OCI-LY1 (cell line): Measurements from ENCODE around the gene A4GNT.

Experiments
- H2AFZ ChIP-seq: fragments of 200-600 bp; sonication (generic), shearing (Covaris generic); 2 replicates; pipeline ENCODE4 v1.6.0; 2014; ENCODE audit warnings: antibody characterized with exemption, mild to moderate bottlenecking, low read length
- H3F3A ChIP-seq: fragments of 200-600 bp; sonication (generic), shearing (Covaris generic); 2 replicates; pipeline ENCODE4 v1.6.0; 2014; ENCODE audit warnings: mild to moderate bottlenecking, antibody characterized with exemption, low read length, moderate library complexity; ENCODE audit not compliant: insufficient read depth
- H3K27ac ChIP-seq: fragments of 200-600 bp; sonication (generic); 2 replicates; pipeline ENCODE4 v1.5.1; 2014; ENCODE audit warnings: low read length, mixed run types, mild to moderate bottlenecking, low read depth; ENCODE audit not compliant: poor library complexity, severe bottlenecking
- H3K27me3 ChIP-seq: fragments of 200-600 bp; sonication (generic); 2 replicates; pipeline ENCODE4 v1.6.0; 2014; ENCODE audit warnings: antibody characterized with exemption, mild to moderate bottlenecking, low read length, moderate library complexity; ENCODE audit not compliant: insufficient read depth
- H3K36me3 ChIP-seq: fragments of 200-600 bp; sonication (generic); 2 replicates; pipeline ENCODE4 v1.6.1; 2014; ENCODE audit warnings: mild to moderate bottlenecking, antibody characterized with exemption, low read length, moderate library complexity, mixed read lengths; ENCODE audit not compliant: insufficient read depth
- H3K4me1 ChIP-seq: fragments of 200-600 bp; sonication (generic); 2 replicates; pipeline ENCODE4 v1.5.1; 2014; ENCODE audit warnings: mild to moderate bottlenecking, low read length, moderate library complexity; ENCODE audit not compliant: insufficient read depth, severe bottlenecking
- H3K4me2 ChIP-seq: fragments of 200-600 bp; sonication (generic), shearing (Covaris generic); 2 replicates; pipeline ENCODE4 v1.6.1; 2014; ENCODE audit warnings: low read length
- H3K4me3 ChIP-seq: fragments of 200-600 bp; sonication (generic); 2 replicates; pipeline ENCODE4 v1.5.1; 2014; ENCODE audit warnings: low read length, low read depth, mild to moderate bottlenecking, mixed read lengths; ENCODE audit not compliant: poor library complexity, severe bottlenecking
- H3K79me2 ChIP-seq: fragments of 200-600 bp; shearing (Covaris generic); 2 replicates; pipeline ENCODE4 v1.6.1; 2016; ENCODE audit warnings: mixed run types, low read length, mixed read lengths; ENCODE audit not compliant: insufficient read depth
- H3K9ac ChIP-seq: fragments of 200-600 bp; sonication (generic), shearing (Covaris generic); 2 replicates; pipeline ENCODE4 v1.6.1; 2014; ENCODE audit warnings: mild to moderate bottlenecking, low read length, mixed read lengths
- H3K9me2 ChIP-seq: fragments of 200-600 bp; sonication (generic), shearing (Covaris generic); 2 replicates; pipeline ENCODE4 v1.6.1; 2014; ENCODE audit warnings: low read depth, mild to moderate bottlenecking, low read length, mixed read lengths
- H3K9me3 ChIP-seq: fragments of 200-600 bp; shearing (Covaris generic); 2 replicates; pipeline ENCODE4 v1.6.1; 2014; ENCODE audit warnings: low read length, mixed read lengths
- H4K20me1 ChIP-seq: fragments of 200-600 bp; sonication (generic), shearing (Covaris generic); 2 replicates; pipeline ENCODE4 v1.6.0; 2016; ENCODE audit warnings: mild to moderate bottlenecking, low read length; ENCODE audit not compliant: insufficient read depth
- CTCF ChIP-seq: fragments of 200-600 bp; sonication (generic), shearing (Covaris generic); IDR thresholded peaks from 2 replicates; pipeline ENCODE4 v1.5.1; 2017; ENCODE audit warnings: mild to moderate bottlenecking, antibody characterized with exemption, low read length, moderate library complexity, mixed read lengths
- EZH2 ChIP-seq: fragments of 200-600 bp; sonication (generic), shearing (Covaris generic); IDR thresholded peaks from 2 replicates; pipeline ENCODE4 v1.8.0; 2017; ENCODE audit warnings: borderline replicate concordance, mixed run types, mild to moderate bottlenecking, antibody characterized with exemption, low read length, moderate library complexity, mixed read lengths

A4GNT gene

GRCh38 chr3:138132239-138132638 lies at the start of gene A4GNT:
Gene A4GNT (minus strand): TSS chr3:138132390. CDS start chr3:138131256, 1,134 bp downstream.
- TF ChIP-seq CTCF (no peak), EZH2 (no peak)
- Histone ChIP-seq H3K36me3 (no peaks in the 10 kb centered on the region), H3K4me1 (no peaks in the 10 kb centered on the region), H3K4me2 (no peak within 1 kb of the TSS), H3F3A (no peaks in the 10 kb centered on the region), H3K27me3 (no peaks in the 10 kb centered on the region), H2AFZ (no peak within 1 kb of the TSS), H3K4me3 (no peak within 1 kb of the TSS), H4K20me1 (no peaks in the 10 kb centered on the region), H3K79me2 (no peaks in the 10 kb centered on the region), H3K27ac (no peak within 1 kb of the TSS), H3K9me2 (no peaks in the 10 kb centered on the region), H3K9me3 (no peaks in the 10 kb centered on the region), H3K9ac (no peak within 1 kb of the TSS)

GRCh38 chr3:138180375-138181029 lies 48.3 kb upstream of the A4GNT start:
- Histone ChIP-seq H4K20me1 (no peaks in the 10 kb centered on the region), H3K27ac (no peak overlapping the region), H3K9me2 (no peaks in the 10 kb centered on the region), H3K27me3 (no peaks in the 10 kb centered on the region), H3F3A (no peaks in the 10 kb centered on the region), H3K36me3 (no peaks in the 10 kb centered on the region), H3K79me2 (no peaks in the 10 kb centered on the region), H3K4me2 (no peak overlapping the region), H2AFZ (no peak overlapping the region), H3K9ac (no peak overlapping the region), H3K4me1 (peaks cover 1% of the 10 kb centered on the region), H3K4me3 (no peak overlapping the region), H3K9me3 (no peaks in the 10 kb centered on the region)
- TF ChIP-seq EZH2 (no peak), CTCF (peak; percentile 85)

- H3K4me1 ChIP-seq = peaks cover 21% of the 10 kb centered on the region
- peak within 1 kb of the TSS; percentile 83 for H3K4me2 ChIP-seq
- H3K79me2 ChIP-seq = no peaks in the 10 kb centered on the region
- H3K9ac ChIP-seq = peak within 1 kb of the TSS; percentile 72
- H3K36me3 ChIP-seq = peaks cover 26% of the 10 kb centered on the region
- peak within 1 kb of the TSS; percentile 98 for H2AFZ ChIP-seq
- no peaks in the 10 kb centered on the region for H3K9me3 ChIP-seq
- no peaks in the 10 kb centered on the region for H3F3A ChIP-seq
- H3K9me2 ChIP-seq = no peaks in the 10 kb centered on the region
- H4K20me1 ChIP-seq = no peaks in the 10 kb centered on the region
- peak within 1 kb of the TSS; percentile 70 for H3K4me3 ChIP-seq
- TF ChIP-seq EZH2 (no peak), CTCF (no peak)
- H3K27ac ChIP-seq = peak within 1 kb of the TSS; percentile 76
- no peaks in the 10 kb centered on the region for H3K27me3 ChIP-seq
These were observed 42.4 kb upstream of the A4GNT start, which contains the start of gene DBR1 for GRCh38 chr3:138174421-138175131. Gene DBR1 (minus strand): TSS chr3:138174921. CDS start chr3:138174795, 126 bp downstream.
